HFF-Myc (cell line): ENCODE results near the gene MYH6.

Source experiments
- DNase-seq: peaks from one replicate; pipeline ENCODE4 v3.0.0-alpha.2; 2011; ENCODE audit warnings: low read depth; ENCODE audit errors: extremely low read depth
- H3K4me3 ChIP-seq: replicated peaks from 2 replicates; pipeline ENCODE4 v1.5.1; 2011; ENCODE audit warnings: low read depth, mild to moderate bottlenecking, control low read depth, low read length
- CTCF ChIP-seq: IDR thresholded peaks from 2 replicates; pipeline ENCODE4 v1.5.1; 2012; ENCODE audit warnings: mild to moderate bottlenecking, low read depth, low read length, control low read depth; ENCODE audit errors: missing control alignments

MYH6 gene

GRCh38 chr14:23436327-23437132 lies 28.5 kb upstream of the MYH6 start:
- no peak overlapping the region for H3K4me3 ChIP-seq
- no peak for TF ChIP-seq CTCF
- DNase-seq = no peak

GRCh38 chr14:23435543-23436326 lies 27.7 kb upstream of the MYH6 start, which contains the start of gene MYH7:
TSS of gene MYH7 (minus strand) at chr14:23435660. CDS start at chr14:23433732, 1,928 bp downstream.
- DNase-seq = no peak
- H3K4me3 ChIP-seq = no peak within 1 kb of the TSS
- TF ChIP-seq CTCF = no peak

- DNase-seq = no peak
- no peak overlapping the region for H3K4me3 ChIP-seq
- no peak for TF ChIP-seq CTCF
Observed at GRCh38 chr14:23434488-23435222, 26.6 kb upstream of the MYH6 start.

GRCh38 chr14:23433457-23433856 lies 25.4 kb upstream of the MYH6 start:
- no peak for DNase-seq
- TF ChIP-seq CTCF = no peak
- no peak overlapping the region for H3K4me3 ChIP-seq

GRCh38 chr14:23432946-23433345 lies 24.9 kb upstream of the MYH6 start:
- DNase-seq = no peak
- TF ChIP-seq CTCF = no peak
- H3K4me3 ChIP-seq = no peak overlapping the region

GRCh38 chr14:23432102-23432925 lies 24.2 kb upstream of the MYH6 start:
- no peak for DNase-seq
- no peak overlapping the region for H3K4me3 ChIP-seq
- no peak for TF ChIP-seq CTCF
